Suppressor macrophage (primary cell): Measurements from ENCODE around the gene CHRD.
A peak's percentile ranks its signal among the peaks of the same experiment; 100 is the strongest.

ENCODE experiments used
- DNase-seq, 4 experiments: peaks; one replicate each; pipeline ENCODE4 v3.0.0-alpha.2; 2020 to 2022

CHRD gene

GRCh38 chr3:184346480-184347190, 33.2 kb upstream of the CHRD start:
- DNase-seq, result no peak

- no peak for DNase-seq
These were observed 32.4 kb upstream of the CHRD start for GRCh38 chr3:184347321-184348056.

GRCh38 chr3:184348057-184348382, 31.8 kb upstream of the CHRD start:
- no peak for DNase-seq

GRCh38 chr3:184349563-184350470, 30.0 kb upstream of the CHRD start:
- no peak for DNase-seq

DNA sequence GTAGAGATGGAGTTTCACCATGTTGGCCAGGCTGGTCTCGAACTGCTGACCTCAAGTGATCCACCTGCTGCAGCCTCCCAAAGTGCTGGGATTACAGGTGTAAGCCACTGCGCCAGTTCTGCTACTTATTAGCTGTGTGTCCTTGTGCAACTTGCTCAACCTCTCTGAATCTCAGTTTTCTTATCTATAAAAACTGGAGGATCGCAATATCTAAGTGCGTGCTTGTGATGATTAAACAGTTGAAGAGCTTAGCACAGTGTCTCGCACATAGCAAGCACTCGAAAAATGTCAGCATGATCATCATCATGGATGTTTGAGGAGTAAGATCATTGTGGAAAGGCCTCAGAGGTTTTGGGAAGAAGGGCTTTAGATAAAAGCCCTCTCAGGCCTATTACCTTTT, 29.2 kb upstream of the CHRD start:
- no peak for DNase-seq

GRCh38 chr3:184351511-184352148, 28.2 kb upstream of the CHRD start:
- no peak for DNase-seq

GRCh38 chr3:184352149-184352785, 27.6 kb upstream of the CHRD start:
- no peak for DNase-seq

DNA sequence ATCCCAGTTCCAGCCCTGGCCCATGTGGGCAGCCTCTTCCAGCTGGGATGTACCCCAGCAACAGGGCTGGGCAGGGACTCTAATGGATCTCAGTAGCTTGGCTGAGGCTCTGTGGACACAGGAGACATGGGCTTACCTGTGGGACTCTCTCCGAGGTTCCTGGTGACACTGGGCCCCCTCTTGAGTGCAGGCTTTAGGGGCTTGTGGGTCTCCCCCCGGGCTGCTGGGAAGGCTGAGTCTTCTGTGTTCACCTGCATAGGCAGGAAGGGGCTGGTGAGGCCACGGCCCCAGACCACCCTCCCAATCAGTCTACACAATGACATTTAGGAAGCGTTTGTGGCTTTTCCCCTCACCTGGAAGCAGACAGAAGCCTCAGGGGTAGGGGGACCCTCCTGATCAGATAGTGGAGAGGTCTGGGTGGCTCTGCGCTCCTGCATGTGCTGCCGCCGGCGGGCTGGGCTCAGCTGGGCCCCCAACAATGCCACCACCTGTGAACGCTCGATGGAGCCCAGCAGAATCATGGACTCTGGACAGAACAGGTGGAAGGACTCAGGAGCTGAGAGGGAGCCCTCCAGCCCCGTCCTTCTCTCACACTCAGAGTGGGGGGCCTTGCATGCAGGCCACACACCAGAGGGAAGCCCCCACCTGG, 26.8 kb upstream of the CHRD start:
- no peak for DNase-seq

DNA sequence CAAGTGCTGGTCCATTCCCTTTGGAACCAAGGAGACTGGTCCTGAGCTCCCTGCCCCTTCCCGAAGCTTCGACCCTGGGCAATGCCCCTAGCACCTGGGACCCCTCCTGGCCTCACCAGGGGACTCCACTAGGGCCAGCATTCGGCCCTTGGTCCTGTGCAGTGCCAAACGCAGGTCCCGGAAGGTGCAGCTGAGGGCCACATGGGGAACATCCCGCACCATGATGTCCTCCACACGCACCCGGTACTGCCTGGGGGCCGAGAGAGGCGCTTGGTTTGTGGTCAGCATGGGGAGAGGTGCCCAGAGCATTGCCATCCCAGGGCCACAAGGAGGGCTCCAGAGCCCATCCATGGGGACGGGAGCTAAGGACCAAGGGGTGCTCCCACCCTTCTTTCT, 26.3 kb upstream of the CHRD start:
- DNase-seq, result no peak

- peak; percentile 29 to 76 (median 50) for DNase-seq
These were observed 25.6 kb upstream of the CHRD start for GRCh38 chr3:184354121-184354728.

- DNase-seq, result no peak
These were observed 25.1 kb upstream of the CHRD start for GRCh38 chr3:184354754-184355153.

- no peak for DNase-seq
These were observed 24.4 kb upstream of the CHRD start for GRCh38 chr3:184355261-184356040.

GRCh38 chr3:184357248-184358123, 22.4 kb upstream of the CHRD start:
- DNase-seq, result no peak

GRCh38 chr3:184358124-184358767, 21.6 kb upstream of the CHRD start:
- no peak for DNase-seq

DNA sequence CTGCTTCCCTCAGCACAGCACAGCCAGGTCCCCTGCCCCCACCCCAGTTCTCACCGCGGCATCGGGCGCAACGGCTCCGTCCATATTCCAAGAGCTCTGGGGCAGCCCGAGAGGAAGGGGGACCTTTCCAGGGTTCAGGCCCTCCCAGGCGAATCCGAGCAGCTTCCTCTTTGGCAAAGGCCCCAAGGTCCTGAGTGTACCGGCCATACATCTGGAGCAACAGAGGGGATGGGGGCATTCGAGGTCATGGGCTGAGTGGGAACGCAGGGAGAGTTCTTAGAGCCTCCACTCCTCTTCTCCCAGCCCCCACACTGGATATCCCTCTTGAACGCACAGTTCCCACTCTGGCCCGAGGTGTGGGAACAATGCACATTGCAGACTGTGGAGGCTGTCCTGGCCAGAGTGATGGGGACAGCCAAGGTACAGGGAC, 20.9 kb upstream of the CHRD start:
- no peak for DNase-seq

DNA sequence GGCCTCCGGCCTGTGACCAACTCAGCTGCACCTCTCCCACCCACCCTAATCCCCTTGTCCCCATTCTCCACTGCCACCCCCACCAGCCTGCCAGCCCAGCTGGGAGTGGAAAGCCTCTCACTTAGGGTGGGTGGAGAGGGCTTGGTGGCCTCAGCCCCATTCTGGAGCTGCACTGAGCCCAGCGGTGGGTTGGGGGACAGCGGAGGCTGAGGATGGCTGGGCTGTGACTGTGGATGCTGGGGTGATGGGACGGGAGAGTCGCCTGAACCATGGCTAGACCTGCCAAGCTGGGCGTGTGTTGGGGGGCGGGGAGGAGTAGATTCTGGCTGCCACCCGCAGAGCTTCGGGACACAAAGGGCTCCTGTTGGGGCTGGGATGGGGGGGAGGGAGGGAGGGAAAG, 20.2 kb upstream of the CHRD start:
- no peak for DNase-seq

GRCh38 chr3:184360070-184360928, 19.6 kb upstream of the CHRD start:
- no peak for DNase-seq
